ENCODE results near the gene CTXND1. TPM values are rescaled to one million over a fixed set of nuclear protein-coding genes. Genes with fewer than 3 reads are reported as not detected.

The CTXND1 gene
- total and polyA plus RNA-seq, 2 of the 8 experiments (the other 6 are each of a cell fraction or from before 2014, with no cell fraction given), result 0.03 TPM; not detected in 1

GRCh38 chr15:80170596-80170995, 81.4 kb downstream of the CTXND1 start (continued):
- TF ChIP-seq EGR1 (IDR thresholded peaks at IDR 0.05; ENCODE audit: borderline replicate concordance, low read depth, low read length) (no peak), CBX8 (IDR thresholded peaks at IDR 0.05; ENCODE audit: borderline replicate concordance, low read depth, low read length) (no peak), POLR2A (IDR thresholded peaks at IDR 0.05; ENCODE audit: control extremely low read depth in 1 of 2, low read depth in 2 of 2, low read length in 2 of 2) (no peak), EZH2 (IDR thresholded peaks at IDR 0.05; ENCODE audit: low read depth, low read length, severe bottlenecking) (no peak), BRCA1 (IDR thresholded peaks at IDR 0.05; ENCODE audit: low read depth, low read length) (no peak)

All from H1 (cell line).